ENCODE measurements around the gene BRD4. TPM values are rescaled to one million over a fixed set of nuclear protein-coding genes. Genes with fewer than 3 reads are reported as not detected.
A peak's percentile ranks its signal among the peaks of the same experiment; 100 is the strongest.

The BRD4 gene
- total RNA-seq, 1 donor from 2014 or later, result 104 TPM

DNA sequence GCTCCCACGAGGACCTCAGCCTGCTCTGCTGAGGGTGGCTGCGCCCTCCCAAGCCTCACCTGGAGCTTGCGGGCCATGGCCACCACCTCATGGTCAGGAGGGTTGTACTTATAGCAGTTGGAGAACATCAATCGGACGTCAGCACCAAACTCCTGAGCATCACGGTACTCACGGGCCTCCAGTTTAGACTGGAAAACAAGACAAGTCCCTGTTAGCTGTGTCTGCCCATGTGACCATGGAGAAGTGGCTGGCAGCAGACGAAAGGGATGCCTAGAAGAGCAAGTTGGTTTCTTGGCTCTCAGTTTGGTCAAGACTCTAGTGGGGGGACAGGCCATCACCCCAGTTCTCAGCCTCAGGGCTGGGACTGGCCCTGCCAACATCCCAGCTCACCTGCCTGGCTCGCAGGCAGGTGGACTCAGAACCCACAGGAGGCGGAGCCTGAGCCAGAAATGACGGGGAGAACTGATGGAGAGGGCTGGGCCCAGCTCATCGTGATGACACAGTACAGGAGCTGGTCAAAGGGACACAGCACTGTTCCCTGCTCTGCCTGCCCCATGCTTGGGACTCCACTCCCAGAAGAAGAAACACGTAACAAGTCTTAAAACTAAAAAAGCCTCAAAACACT lies 68.9 kb downstream of the BRD4 start:
- peaks cover 24% of the 10 kb centered on the region for H3K36me3 Mint-ChIP-seq (ENCODE audit: low read depth)
- DNase-seq (ENCODE audit: low spot score), result no peak
- no peaks in the 10 kb centered on the region for H3K27me3 Mint-ChIP-seq (ENCODE audit: low read depth)
- H3K27ac Mint-ChIP-seq (ENCODE audit: unreplicated experiment), result no peak overlapping the region
- H3K9me3 Mint-ChIP-seq (ENCODE audit: low read depth), result no peaks in the 10 kb centered on the region
- peaks cover 46% of the 10 kb centered on the region for H3K4me1 Mint-ChIP-seq (ENCODE audit: low read depth)
- no peak overlapping the region for H3K4me3 Mint-ChIP-seq (ENCODE audit: unreplicated experiment)
- TF ChIP-seq, protein P1, sequence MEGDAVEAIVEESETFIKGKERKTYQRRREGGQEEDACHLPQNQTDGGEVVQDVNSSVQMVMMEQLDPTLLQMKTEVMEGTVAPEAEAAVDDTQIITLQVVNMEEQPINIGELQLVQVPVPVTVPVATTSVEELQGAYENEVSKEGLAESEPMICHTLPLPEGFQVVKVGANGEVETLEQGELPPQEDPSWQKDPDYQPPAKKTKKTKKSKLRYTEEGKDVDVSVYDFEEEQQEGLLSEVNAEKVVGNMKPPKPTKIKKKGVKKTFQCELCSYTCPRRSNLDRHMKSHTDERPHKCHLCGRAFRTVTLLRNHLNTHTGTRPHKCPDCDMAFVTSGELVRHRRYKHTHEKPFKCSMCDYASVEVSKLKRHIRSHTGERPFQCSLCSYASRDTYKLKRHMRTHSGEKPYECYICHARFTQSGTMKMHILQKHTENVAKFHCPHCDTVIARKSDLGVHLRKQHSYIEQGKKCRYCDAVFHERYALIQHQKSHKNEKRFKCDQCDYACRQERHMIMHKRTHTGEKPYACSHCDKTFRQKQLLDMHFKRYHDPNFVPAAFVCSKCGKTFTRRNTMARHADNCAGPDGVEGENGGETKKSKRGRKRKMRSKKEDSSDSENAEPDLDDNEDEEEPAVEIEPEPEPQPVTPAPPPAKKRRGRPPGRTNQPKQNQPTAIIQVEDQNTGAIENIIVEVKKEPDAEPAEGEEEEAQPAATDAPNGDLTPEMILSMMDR (IDR thresholded peaks at IDR 0.05), result no peak

DNA sequence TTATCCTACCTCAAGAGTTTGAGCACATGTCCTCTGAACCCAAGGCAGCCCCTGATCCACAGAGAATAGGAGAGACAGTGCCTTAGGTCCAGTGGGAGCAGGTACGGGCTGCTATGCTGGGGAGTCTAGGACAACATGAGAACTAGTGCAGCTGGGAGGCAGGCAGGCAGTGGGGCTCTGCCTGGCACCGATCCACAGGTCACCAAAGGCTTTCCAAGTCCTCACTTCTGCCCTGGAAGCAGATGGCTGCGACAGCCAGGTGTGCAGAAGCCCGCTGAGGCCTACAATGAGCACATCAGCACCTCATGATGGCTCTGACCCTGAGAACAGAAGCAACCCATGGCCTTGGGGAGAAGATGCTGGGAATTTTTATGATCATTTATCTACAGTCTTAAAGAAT lies 70.3 kb downstream of the BRD4 start:
- Mint-ChIP-seq H3K4me1 (ENCODE audit: low read depth) (peaks cover 32% of the 10 kb centered on the region), H3K27ac (ENCODE audit: unreplicated experiment) (no peak overlapping the region), H3K36me3 (ENCODE audit: low read depth) (peaks cover 22% of the 10 kb centered on the region), H3K27me3 (ENCODE audit: low read depth) (no peaks in the 10 kb centered on the region), H3K4me3 (ENCODE audit: unreplicated experiment) (no peak overlapping the region), H3K9me3 (ENCODE audit: low read depth) (no peaks in the 10 kb centered on the region)
- TF ChIP-seq, protein P1 (IDR thresholded peaks at IDR 0.05), result no peak
- DNase-seq (ENCODE audit: low spot score), result no peak

DNA sequence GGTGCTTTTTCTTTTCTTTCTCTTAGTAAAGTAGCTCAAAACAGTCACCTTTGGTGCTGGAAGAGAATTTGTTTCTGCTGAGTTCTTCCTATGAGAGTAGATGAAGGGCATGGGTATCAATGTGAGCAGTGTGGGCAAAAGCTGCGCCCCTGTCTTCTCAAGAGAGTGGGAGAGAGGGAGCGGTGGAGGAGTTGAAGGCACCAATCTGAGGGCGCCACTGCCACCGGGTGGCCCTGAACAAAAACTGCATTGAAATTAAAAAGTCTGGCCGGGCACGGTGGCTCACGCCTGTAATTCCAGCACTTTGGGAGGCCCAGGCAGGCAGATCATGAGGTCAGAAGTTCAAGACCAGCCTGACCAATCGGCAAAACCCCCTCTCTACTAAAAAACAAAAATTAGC lies 71.4 kb downstream of the BRD4 start:
- H3K4me1 Mint-ChIP-seq (ENCODE audit: low read depth), result peaks cover 22% of the 10 kb centered on the region
- TF ChIP-seq, protein P1 (IDR thresholded peaks at IDR 0.05), result peak; percentile 75
- peaks cover 27% of the 10 kb centered on the region for H3K36me3 Mint-ChIP-seq (ENCODE audit: low read depth)
- peak overlapping the region; percentile 74 for H3K27ac Mint-ChIP-seq (ENCODE audit: unreplicated experiment)
- H3K27me3 Mint-ChIP-seq (ENCODE audit: low read depth), result no peaks in the 10 kb centered on the region
- H3K4me3 Mint-ChIP-seq (ENCODE audit: unreplicated experiment), result no peak overlapping the region
- no peaks in the 10 kb centered on the region for H3K9me3 Mint-ChIP-seq (ENCODE audit: low read depth)
- no peak for DNase-seq (ENCODE audit: low spot score)

DNA sequence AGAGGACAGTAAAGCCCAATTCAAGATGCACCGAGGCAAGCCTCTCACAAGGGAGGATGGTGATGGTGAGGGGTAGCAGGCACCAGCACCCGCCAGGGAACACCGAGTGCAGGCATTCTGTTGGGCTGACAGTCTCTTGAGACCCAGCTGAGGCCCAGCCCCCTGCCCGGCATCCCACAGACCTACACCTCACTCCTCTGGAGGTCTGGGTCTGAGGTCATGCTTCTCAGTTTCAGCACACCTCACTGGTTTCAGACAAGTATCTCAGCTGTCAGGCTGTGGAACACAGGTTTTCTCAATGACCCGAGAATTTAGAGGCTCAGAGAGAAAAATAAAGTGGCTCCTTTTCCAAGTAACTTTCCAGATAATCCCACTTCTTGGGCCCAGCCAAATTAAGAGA lies 72.4 kb downstream of the BRD4 start:
- Mint-ChIP-seq H3K4me3 (ENCODE audit: unreplicated experiment) (no peak overlapping the region), H3K36me3 (ENCODE audit: low read depth) (peaks cover 27% of the 10 kb centered on the region), H3K9me3 (ENCODE audit: low read depth) (no peaks in the 10 kb centered on the region), H3K4me1 (ENCODE audit: low read depth) (peaks cover 13% of the 10 kb centered on the region), H3K27me3 (ENCODE audit: low read depth) (no peaks in the 10 kb centered on the region), H3K27ac (ENCODE audit: unreplicated experiment) (no peak overlapping the region)
- TF ChIP-seq, protein P1 (IDR thresholded peaks at IDR 0.05), result no peak
- no peak for DNase-seq (ENCODE audit: low spot score)

- H3K27ac Mint-ChIP-seq (ENCODE audit: unreplicated experiment), result no peak overlapping the region
These were observed 74.6 kb downstream of the BRD4 start for GRCh38 chr19:15257782-15258181.

More at GRCh38 chr19:15257782-15258181, 74.6 kb downstream of the BRD4 start:
- Mint-ChIP-seq H3K4me3 (ENCODE audit: unreplicated experiment) (no peak overlapping the region), H3K27me3 (ENCODE audit: low read depth) (no peaks in the 10 kb centered on the region), H3K36me3 (ENCODE audit: low read depth) (peaks cover 36% of the 10 kb centered on the region), H3K4me1 (ENCODE audit: low read depth) (peaks cover 18% of the 10 kb centered on the region), H3K9me3 (ENCODE audit: low read depth) (no peaks in the 10 kb centered on the region)
- DNase-seq (ENCODE audit: low spot score), result no peak
- TF ChIP-seq, protein P1 (IDR thresholded peaks at IDR 0.05), result no peak

Data from chondrocyte (in vitro differentiated cells).